ENCODE results near the gene ANKRD13D. TPM values are rescaled to one million over a fixed set of nuclear protein-coding genes. Genes with fewer than 3 reads are reported as not detected.

Gene ANKRD13D
- 62.9 TPM for total RNA-seq

- no peaks in the 10 kb centered on the region for H3K9me3 ChIP-seq
- peaks cover 5 to 37% of the 10 kb centered on the region in 2 donors for H3K36me3 ChIP-seq
- H3K4me1 ChIP-seq: peaks cover 70% of the 10 kb centered on the region
- H3K4me3 ChIP-seq: peak within 1 kb of the TSS; percentile 74 to 99
- DNase-seq (ENCODE audit: extremely low spot score in 2 of 2): no peak
- peak within 1 kb of the TSS; percentile 93 for H3K27ac ChIP-seq
- no peak for TF ChIP-seq POLR2A (IDR thresholded peaks at IDR 0.05)
- no peak for TF ChIP-seq POLR2AphosphoS5 (IDR thresholded peaks at IDR 0.05; ENCODE audit: insufficient read depth in 1 of 2, low read depth in 1 of 2)
- no peak for TF ChIP-seq CTCF (IDR thresholded peaks at IDR 0.05)
- intact Hi-C loops (cut with DNase I): no loop called here
- no peaks in the 10 kb centered on the region for H3K27me3 ChIP-seq
Measured at GRCh38 chr11:67289226-67289650, at the start of gene ANKRD13D. Gene ANKRD13D (plus strand): TSS chr11:67289303. CDS start chr11:67289461, 158 bp downstream.

GRCh38 chr11:67239783-67240575 is 49.1 kb upstream of the ANKRD13D start:
- DNase-seq (ENCODE audit: extremely low spot score in 2 of 2): peak in 1 of 2 donors; percentile 98
- Histone ChIP-seq H3K27ac (peak overlapping the region; percentile 84), H3K9me3 (no peaks in the 10 kb centered on the region), H3K36me3 (peaks cover 0 to 17% of the 10 kb centered on the region in 2 donors), H3K4me3 (peak overlapping the region; percentile 68 to 73), H3K27me3 (no peaks in the 10 kb centered on the region), H3K4me1 (peaks cover 50% of the 10 kb centered on the region)
- intact Hi-C loops (cut with DNase I): loop anchor here (2.0 kb wide), 1 partner anchor 121 kb away; the partner anchor contains the start of gene KDM2A
- peak in 1 of 3 experiments; percentile 12 for TF ChIP-seq CTCF (IDR thresholded peaks at IDR 0.05)
- peak; percentile 97 to 99 for TF ChIP-seq POLR2AphosphoS5 (IDR thresholded peaks at IDR 0.05; ENCODE audit: insufficient read depth in 1 of 2, low read depth in 1 of 2)
- peak in 1 of 2 donors; percentile 94 for TF ChIP-seq POLR2A (IDR thresholded peaks at IDR 0.05)

GRCh38 chr11:67240576-67241389 is 48.3 kb upstream of the ANKRD13D start:
- TF ChIP-seq POLR2AphosphoS5 (IDR thresholded peaks at IDR 0.05; ENCODE audit: insufficient read depth in 1 of 2, low read depth in 1 of 2): peak in 1 of 2 donors; percentile 46
- no peak for TF ChIP-seq POLR2A (IDR thresholded peaks at IDR 0.05)
- peaks cover 0 to 25% of the 10 kb centered on the region in 2 donors for H3K36me3 ChIP-seq
- DNase-seq (ENCODE audit: extremely low spot score in 2 of 2): no peak
- no peaks in the 10 kb centered on the region for H3K27me3 ChIP-seq
- H3K27ac ChIP-seq: peak overlapping the region; percentile 84
- H3K4me1 ChIP-seq: peaks cover 50% of the 10 kb centered on the region
- H3K4me3 ChIP-seq: peak overlapping the region; percentile 68 to 73
- intact Hi-C loops (cut with DNase I): no loop called here
- no peaks in the 10 kb centered on the region for H3K9me3 ChIP-seq

- Histone ChIP-seq H3K36me3 (peaks cover 0 to 42% of the 10 kb centered on the region in 2 donors), H3K4me1 (peaks cover 50% of the 10 kb centered on the region)
- intact Hi-C loops (cut with DNase I): no loop called here
Measured at GRCh38 chr11:67242548-67242947, 46.6 kb upstream of the ANKRD13D start.

More at GRCh38 chr11:67242548-67242947, 46.6 kb upstream of the ANKRD13D start:
- H3K4me3 ChIP-seq: no peak overlapping the region
- H3K27me3 ChIP-seq: no peaks in the 10 kb centered on the region
- no peak for DNase-seq (ENCODE audit: extremely low spot score in 2 of 2)
- no peak for TF ChIP-seq CTCF (IDR thresholded peaks at IDR 0.05)
- no peaks in the 10 kb centered on the region for H3K9me3 ChIP-seq
- H3K27ac ChIP-seq: no peak overlapping the region
